ENCODE data around the gene DLG5.

DLG5 gene

DNA sequence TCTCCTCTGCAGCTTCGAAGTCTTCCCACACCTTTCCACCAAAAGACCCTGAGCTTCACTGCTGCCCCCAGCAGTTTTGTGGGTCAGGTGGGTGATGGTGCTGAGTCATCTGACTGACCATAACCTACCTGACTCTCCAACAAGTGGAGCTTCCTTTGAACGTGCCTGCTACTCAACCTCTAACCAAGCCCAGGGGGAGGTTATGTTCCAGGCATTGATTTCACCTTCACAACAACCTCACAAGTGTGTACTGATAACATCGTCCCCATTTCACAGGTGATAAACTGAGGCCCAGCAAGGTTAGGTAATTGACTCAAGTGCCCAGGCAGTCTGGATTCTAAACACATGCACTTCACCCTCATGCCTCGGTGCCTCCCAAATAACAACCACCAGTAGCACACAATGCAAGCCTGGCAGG is 66.7 kb downstream of the DLG5 start:
- Histone ChIP-seq H3K9me3 (ENCODE audit: control insufficient read depth, low read length) (no peaks in the 10 kb centered on the region), H3K36me3 (ENCODE audit: control insufficient read depth, insufficient read depth, low read length) (no peaks in the 10 kb centered on the region), H3K27me3 (replicated peaks; ENCODE audit: control insufficient read depth, insufficient read depth, low read length, poor library complexity, severe bottlenecking) (no peaks in the 10 kb centered on the region), H3K4me3 (ENCODE audit: insufficient read depth, low read depth, low read length, poor library complexity, severe bottlenecking) (no peak overlapping the region), H3K27ac (ENCODE audit: insufficient read depth, low read length, poor library complexity, severe bottlenecking) (no peak overlapping the region), H3K4me1 (ENCODE audit: control insufficient read depth, insufficient read depth, low read length, poor library complexity, severe bottlenecking) (no peaks in the 10 kb centered on the region)
- DNase-seq, result no peak

DNA sequence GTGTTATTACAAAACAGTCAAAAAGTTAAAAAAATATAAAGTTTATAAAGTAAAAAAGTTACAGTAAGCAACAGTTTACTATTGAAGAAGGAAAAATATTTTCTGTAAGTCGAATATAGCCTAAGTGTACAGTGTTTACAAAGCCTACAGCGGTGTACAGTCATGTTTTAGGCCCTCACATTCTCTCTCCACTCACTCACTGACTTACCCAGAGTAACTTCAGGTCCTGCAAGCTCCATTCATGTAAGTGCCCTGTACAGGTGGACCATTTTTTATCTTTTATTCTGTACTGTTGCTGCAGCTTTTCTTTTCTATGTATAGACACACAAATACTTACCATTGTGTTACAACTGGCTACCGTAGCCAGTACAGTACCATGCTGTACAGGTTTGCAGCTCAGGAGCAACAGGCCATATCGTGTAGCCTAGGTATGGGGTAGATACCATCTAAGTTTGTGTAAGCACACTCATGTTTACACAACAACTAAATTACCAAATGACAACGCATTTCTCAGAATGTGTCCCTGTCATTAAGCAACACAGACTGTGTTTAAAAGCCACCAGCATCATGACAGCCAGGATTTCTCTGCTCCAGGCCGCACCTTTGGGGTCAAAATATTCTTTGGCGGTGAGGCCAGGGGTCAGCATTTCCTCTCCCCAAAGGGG is 67.2 kb downstream of the DLG5 start:
- H3K4me1 ChIP-seq (ENCODE audit: control insufficient read depth, insufficient read depth, low read length, poor library complexity, severe bottlenecking), result no peaks in the 10 kb centered on the region
- no peaks in the 10 kb centered on the region for H3K27me3 ChIP-seq (replicated peaks; ENCODE audit: control insufficient read depth, insufficient read depth, low read length, poor library complexity, severe bottlenecking)
- H3K27ac ChIP-seq (ENCODE audit: insufficient read depth, low read length, poor library complexity, severe bottlenecking), result no peak overlapping the region
- H3K4me3 ChIP-seq (ENCODE audit: insufficient read depth, low read depth, low read length, poor library complexity, severe bottlenecking), result no peak overlapping the region
- no peak for DNase-seq
- H3K9me3 ChIP-seq (ENCODE audit: control insufficient read depth, low read length), result no peaks in the 10 kb centered on the region
- H3K36me3 ChIP-seq (ENCODE audit: control insufficient read depth, insufficient read depth, low read length), result no peaks in the 10 kb centered on the region

DNA sequence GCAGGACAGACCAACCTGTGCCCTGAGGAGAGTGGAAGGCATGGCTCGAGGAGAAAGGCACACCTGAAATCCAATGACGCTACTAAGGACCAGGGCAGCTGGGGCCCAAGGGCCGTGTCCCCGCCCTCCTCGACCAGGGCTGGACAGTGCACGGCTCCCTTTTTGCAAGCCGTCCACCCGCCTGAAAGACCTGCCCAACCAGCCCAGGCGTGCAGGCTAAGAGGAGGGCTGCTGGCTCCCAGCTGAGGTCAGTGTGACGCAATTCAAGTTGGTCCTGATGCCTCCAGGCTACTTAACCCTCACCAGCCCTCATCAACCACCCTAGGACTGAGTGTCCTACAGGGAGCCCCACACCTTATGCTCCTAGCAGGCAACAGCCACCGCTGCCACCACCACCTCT is 69.3 kb downstream of the DLG5 start:
- DNase-seq, result no peak
- no peaks in the 10 kb centered on the region for H3K36me3 ChIP-seq (ENCODE audit: control insufficient read depth, insufficient read depth, low read length)

DNA sequence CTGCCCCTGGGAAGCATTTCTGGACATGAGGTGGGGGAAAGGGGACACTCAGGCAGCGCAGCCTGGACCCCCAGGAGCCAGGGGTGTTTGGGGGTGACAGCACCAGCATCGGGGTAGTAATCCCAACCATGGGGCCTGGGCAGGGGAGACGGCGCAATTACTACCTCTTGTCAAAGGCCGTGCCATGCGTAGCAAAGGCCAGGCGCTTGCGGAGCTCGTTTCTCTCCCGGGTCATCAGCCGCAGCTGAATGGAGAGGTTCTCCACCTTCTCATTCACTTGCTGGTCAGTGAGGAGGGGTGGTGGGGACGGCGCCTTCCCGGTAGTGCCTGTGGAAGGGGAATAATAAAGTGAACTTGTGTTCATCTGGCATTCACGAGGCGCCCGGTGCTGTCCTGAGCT is 70.0 kb downstream of the DLG5 start:
- Histone ChIP-seq H3K9me3 (ENCODE audit: control insufficient read depth, low read length) (no peaks in the 10 kb centered on the region), H3K4me3 (ENCODE audit: insufficient read depth, low read depth, low read length, poor library complexity, severe bottlenecking) (no peak overlapping the region), H3K4me1 (ENCODE audit: control insufficient read depth, insufficient read depth, low read length, poor library complexity, severe bottlenecking) (no peaks in the 10 kb centered on the region), H3K27ac (ENCODE audit: insufficient read depth, low read length, poor library complexity, severe bottlenecking) (no peak overlapping the region), H3K36me3 (ENCODE audit: control insufficient read depth, insufficient read depth, low read length) (no peaks in the 10 kb centered on the region), H3K27me3 (replicated peaks; ENCODE audit: control insufficient read depth, insufficient read depth, low read length, poor library complexity, severe bottlenecking) (no peaks in the 10 kb centered on the region)
- no peak for DNase-seq

More for the DNA sequence above, 69.3 kb downstream of the DLG5 start:
- no peaks in the 10 kb centered on the region for H3K27me3 ChIP-seq (replicated peaks; ENCODE audit: control insufficient read depth, insufficient read depth, low read length, poor library complexity, severe bottlenecking)
- H3K27ac ChIP-seq (ENCODE audit: insufficient read depth, low read length, poor library complexity, severe bottlenecking), result no peak overlapping the region
- H3K9me3 ChIP-seq (ENCODE audit: control insufficient read depth, low read length), result no peaks in the 10 kb centered on the region
- H3K4me3 ChIP-seq (ENCODE audit: insufficient read depth, low read depth, low read length, poor library complexity, severe bottlenecking), result no peak overlapping the region
- no peaks in the 10 kb centered on the region for H3K4me1 ChIP-seq (ENCODE audit: control insufficient read depth, insufficient read depth, low read length, poor library complexity, severe bottlenecking)

DNA sequence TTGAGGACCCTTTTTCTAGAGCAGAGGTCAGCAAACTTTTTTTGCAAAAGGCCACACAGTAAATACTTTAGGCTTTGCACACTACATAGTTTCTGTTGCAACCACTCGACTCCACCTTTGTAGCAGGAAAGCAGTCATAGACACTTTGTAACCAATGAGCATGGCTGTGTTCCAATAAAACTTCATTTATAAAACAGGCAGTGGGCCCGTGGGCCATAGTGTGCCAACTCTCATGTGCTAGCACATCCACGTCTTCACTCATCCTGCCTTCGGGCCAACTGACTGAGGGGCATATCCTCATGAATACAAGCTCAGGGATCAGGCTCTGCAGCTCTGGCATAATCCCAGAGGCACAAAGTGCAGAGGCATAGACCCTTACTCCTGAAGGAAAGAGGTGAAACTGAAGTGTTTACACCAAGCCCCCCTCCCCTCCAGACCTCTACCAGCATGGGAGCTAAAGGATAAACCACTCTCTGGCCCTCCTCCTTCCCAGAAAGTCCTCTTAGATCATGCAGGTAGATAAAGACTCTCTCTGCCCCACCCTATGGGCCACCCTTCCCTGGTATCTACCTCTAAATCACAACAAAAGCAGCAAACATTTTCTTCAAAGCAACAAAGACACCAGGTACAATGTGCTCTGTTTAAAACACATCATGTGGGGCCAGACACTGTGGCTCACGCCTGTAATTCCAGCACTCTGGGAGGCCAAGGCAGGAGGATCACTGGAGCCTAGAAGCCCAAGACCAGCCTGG is 71.0 kb downstream of the DLG5 start:
- no peak for DNase-seq
- Histone ChIP-seq H3K4me1 (ENCODE audit: control insufficient read depth, insufficient read depth, low read length, poor library complexity, severe bottlenecking) (no peaks in the 10 kb centered on the region), H3K4me3 (ENCODE audit: insufficient read depth, low read depth, low read length, poor library complexity, severe bottlenecking) (no peak overlapping the region), H3K27ac (ENCODE audit: insufficient read depth, low read length, poor library complexity, severe bottlenecking) (no peak overlapping the region), H3K27me3 (replicated peaks; ENCODE audit: control insufficient read depth, insufficient read depth, low read length, poor library complexity, severe bottlenecking) (no peaks in the 10 kb centered on the region), H3K36me3 (ENCODE audit: control insufficient read depth, insufficient read depth, low read length) (no peaks in the 10 kb centered on the region), H3K9me3 (ENCODE audit: control insufficient read depth, low read length) (no peaks in the 10 kb centered on the region)

DNA sequence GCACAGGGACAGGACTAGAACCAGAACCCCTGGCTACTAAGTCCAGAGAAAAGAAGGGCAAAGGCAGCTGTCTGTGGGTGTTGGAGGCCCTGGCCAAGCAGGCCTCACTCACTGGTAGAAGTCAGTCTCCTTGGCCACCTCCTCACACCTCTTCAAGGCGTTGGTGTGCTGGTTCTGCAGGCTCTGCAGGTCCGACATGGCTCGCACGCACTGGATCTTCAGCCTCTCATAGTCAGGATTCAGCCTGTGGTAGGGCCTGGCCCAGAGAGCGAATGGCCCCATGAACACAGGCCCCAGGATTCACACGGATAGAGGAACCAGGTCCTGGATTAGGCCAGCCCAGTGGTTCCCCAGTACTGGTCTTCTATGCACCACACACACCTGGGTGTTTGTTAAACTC is 72.4 kb downstream of the DLG5 start:
- Histone ChIP-seq H3K4me1 (ENCODE audit: control insufficient read depth, insufficient read depth, low read length, poor library complexity, severe bottlenecking) (no peaks in the 10 kb centered on the region), H3K27ac (ENCODE audit: insufficient read depth, low read length, poor library complexity, severe bottlenecking) (no peak overlapping the region), H3K9me3 (ENCODE audit: control insufficient read depth, low read length) (no peaks in the 10 kb centered on the region), H3K36me3 (ENCODE audit: control insufficient read depth, insufficient read depth, low read length) (no peaks in the 10 kb centered on the region), H3K4me3 (ENCODE audit: insufficient read depth, low read depth, low read length, poor library complexity, severe bottlenecking) (no peak overlapping the region), H3K27me3 (replicated peaks; ENCODE audit: control insufficient read depth, insufficient read depth, low read length, poor library complexity, severe bottlenecking) (no peaks in the 10 kb centered on the region)
- no peak for DNase-seq

DNA sequence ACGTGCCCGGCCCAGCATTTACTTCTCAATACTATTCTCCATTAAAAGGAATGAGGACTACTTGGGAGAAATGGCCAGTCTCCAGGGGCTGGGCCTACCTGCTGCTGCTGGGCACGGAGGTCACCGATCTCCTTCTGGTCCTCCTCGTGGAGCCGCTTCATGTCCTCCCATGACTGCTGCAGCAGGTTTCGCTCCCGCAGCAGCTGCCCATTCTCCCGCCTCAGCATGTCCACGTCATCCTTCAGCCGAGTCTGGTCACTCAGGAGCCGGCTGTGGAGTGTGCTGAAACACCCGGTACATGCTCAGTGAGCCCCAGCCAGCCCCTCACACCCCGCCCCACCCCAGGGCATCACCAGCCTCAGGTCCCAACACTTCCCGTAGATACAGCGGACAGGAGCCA is 73.3 kb downstream of the DLG5 start:
- H3K4me3 ChIP-seq (ENCODE audit: insufficient read depth, low read depth, low read length, poor library complexity, severe bottlenecking), result no peak overlapping the region
- no peak for DNase-seq
- no peaks in the 10 kb centered on the region for H3K27me3 ChIP-seq (replicated peaks; ENCODE audit: control insufficient read depth, insufficient read depth, low read length, poor library complexity, severe bottlenecking)
- H3K4me1 ChIP-seq (ENCODE audit: control insufficient read depth, insufficient read depth, low read length, poor library complexity, severe bottlenecking), result no peaks in the 10 kb centered on the region
- no peaks in the 10 kb centered on the region for H3K9me3 ChIP-seq (ENCODE audit: control insufficient read depth, low read length)
- no peaks in the 10 kb centered on the region for H3K36me3 ChIP-seq (ENCODE audit: control insufficient read depth, insufficient read depth, low read length)
- no peak overlapping the region for H3K27ac ChIP-seq (ENCODE audit: insufficient read depth, low read length, poor library complexity, severe bottlenecking)

DNA sequence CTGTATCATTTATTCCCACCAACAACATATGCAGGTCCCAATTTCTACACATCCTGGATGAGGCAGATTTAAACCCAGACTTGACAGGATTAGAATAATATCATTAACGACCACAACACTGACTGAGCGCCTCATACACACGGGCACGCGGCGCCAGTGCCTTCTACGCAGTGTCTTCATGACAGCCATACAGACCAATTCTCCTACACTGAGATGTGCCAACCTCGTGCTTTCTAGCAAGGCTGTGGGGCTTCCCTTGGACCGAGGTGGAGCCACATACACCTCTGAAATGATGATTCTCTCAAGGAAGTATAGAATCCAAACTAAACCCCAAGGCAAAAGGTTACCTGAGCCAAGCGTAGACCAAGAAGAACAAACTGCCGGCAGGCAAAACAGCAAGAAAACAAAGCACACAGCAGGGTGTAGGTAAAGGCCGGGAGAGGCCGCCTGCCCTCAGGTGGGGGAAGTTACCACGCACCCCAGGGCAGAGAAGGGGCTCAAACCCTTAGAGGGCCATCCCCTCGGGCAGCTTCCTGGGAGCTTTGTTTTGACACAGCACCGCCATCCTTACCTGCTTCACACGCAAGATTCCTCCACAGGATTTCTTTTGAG is 75.8 kb downstream of the DLG5 start:
- Histone ChIP-seq H3K27ac (ENCODE audit: insufficient read depth, low read length, poor library complexity, severe bottlenecking) (no peak overlapping the region), H3K36me3 (ENCODE audit: control insufficient read depth, insufficient read depth, low read length) (no peaks in the 10 kb centered on the region), H3K4me1 (ENCODE audit: control insufficient read depth, insufficient read depth, low read length, poor library complexity, severe bottlenecking) (peaks cover 3% of the 10 kb centered on the region), H3K4me3 (ENCODE audit: insufficient read depth, low read depth, low read length, poor library complexity, severe bottlenecking) (no peak overlapping the region), H3K27me3 (replicated peaks; ENCODE audit: control insufficient read depth, insufficient read depth, low read length, poor library complexity, severe bottlenecking) (no peaks in the 10 kb centered on the region), H3K9me3 (ENCODE audit: control insufficient read depth, low read length) (no peaks in the 10 kb centered on the region)
- DNase-seq, result no peak

DNA sequence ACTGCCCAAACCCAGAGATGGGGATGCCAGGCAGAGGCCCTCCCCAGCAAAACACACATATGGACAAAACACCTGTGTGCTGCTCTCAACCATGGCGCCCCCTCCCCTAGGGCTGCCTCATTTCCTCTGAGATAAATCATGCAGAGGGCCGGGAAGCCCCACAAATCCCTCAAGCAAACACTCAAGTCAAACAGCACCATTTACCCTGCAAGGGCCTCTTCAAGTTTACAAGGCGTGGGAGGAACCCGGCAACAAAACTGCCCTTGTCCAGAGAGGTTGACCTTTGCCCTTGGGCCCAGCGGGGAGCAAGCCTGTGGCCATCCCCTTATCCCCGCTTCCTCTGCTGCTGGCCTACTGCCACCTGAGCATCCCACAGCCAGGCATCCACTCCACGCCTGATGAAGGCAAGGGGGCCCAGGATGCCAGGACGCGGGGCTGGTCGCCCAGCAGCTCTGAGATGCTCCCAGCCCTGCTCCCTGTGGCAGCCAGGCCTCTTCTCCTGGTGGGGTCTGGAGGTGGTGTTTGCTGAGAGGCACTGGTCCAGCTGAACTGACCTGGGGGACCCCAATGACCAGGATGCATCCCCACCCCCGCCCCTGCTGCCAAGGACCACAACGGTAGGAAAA is 77.4 kb downstream of the DLG5 start:
- H3K9me3 ChIP-seq (ENCODE audit: control insufficient read depth, low read length), result no peaks in the 10 kb centered on the region
- no peak overlapping the region for H3K4me3 ChIP-seq (ENCODE audit: insufficient read depth, low read depth, low read length, poor library complexity, severe bottlenecking)
- no peak for DNase-seq
- no peak overlapping the region for H3K27ac ChIP-seq (ENCODE audit: insufficient read depth, low read length, poor library complexity, severe bottlenecking)
- H3K36me3 ChIP-seq (ENCODE audit: control insufficient read depth, insufficient read depth, low read length), result no peaks in the 10 kb centered on the region
- H3K4me1 ChIP-seq (ENCODE audit: control insufficient read depth, insufficient read depth, low read length, poor library complexity, severe bottlenecking), result peaks cover 3% of the 10 kb centered on the region
- no peaks in the 10 kb centered on the region for H3K27me3 ChIP-seq (replicated peaks; ENCODE audit: control insufficient read depth, insufficient read depth, low read length, poor library complexity, severe bottlenecking)

Data from effector memory CD4-positive, alpha-beta T cell (primary cell).